Gastroesophageal sphincter (tissue), 3 donors: ENCODE results near the gene PPEF2.

ENCODE experiments used
- EP300 ChIP-seq: sonication (generic); formaldehyde crosslinking; IDR thresholded peaks from one replicate; pipeline ENCODE4 v1.6.1; 2017; ENCODE audit warnings: antibody characterized with exemption, mild to moderate bottlenecking
- POLR2A ChIP-seq, 2 donors: fragments of 450-650 bp; IDR thresholded peaks; one replicate each; pipeline ENCODE4 v1.6.1; 2017; ENCODE audit warnings: antibody characterized with exemption in 2 of 2, mild to moderate bottlenecking in 2 of 2, moderate library complexity in 1 of 2
- POLR2AphosphoS5 ChIP-seq: sonication (generic); formaldehyde crosslinking; IDR thresholded peaks from one replicate; pipeline ENCODE4 v1.6.1; 2017; ENCODE audit warnings: antibody characterized with exemption
- TF ChIP-seq, protein P1 (sequence below), 4 experiments: fragments of 200-600 bp in 2 of 4; fragments of 450-650 bp in 2 of 4; sonication (generic) in 1 of 4; IDR thresholded peaks; one replicate each; pipeline ENCODE4 v1.5.1; 2017 to 2019; ENCODE audit warnings: antibody characterized with exemption in 4 of 4, mild to moderate bottlenecking in 2 of 4, moderate library complexity in 2 of 4

DNA sequence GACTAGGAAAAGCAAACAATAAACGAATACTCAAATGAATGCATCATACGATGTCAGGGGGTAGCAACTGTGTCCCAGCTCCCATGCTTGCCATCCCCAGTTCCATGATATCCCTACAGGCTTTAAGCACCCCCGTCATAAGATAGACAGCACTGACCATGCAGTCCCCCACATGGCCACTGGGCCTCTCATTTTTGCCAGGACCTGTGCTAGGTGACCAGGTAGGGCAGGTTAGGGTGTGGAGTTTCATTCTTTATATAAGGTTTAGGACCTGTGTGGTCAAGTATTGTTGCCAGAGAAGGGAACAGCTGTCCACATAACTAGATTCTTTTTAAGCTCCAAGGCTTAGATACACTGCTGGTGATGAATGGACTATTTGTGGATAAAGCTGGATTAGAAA lies 9.7 kb downstream of the PPEF2 start:
- TF ChIP-seq, protein P1, sequence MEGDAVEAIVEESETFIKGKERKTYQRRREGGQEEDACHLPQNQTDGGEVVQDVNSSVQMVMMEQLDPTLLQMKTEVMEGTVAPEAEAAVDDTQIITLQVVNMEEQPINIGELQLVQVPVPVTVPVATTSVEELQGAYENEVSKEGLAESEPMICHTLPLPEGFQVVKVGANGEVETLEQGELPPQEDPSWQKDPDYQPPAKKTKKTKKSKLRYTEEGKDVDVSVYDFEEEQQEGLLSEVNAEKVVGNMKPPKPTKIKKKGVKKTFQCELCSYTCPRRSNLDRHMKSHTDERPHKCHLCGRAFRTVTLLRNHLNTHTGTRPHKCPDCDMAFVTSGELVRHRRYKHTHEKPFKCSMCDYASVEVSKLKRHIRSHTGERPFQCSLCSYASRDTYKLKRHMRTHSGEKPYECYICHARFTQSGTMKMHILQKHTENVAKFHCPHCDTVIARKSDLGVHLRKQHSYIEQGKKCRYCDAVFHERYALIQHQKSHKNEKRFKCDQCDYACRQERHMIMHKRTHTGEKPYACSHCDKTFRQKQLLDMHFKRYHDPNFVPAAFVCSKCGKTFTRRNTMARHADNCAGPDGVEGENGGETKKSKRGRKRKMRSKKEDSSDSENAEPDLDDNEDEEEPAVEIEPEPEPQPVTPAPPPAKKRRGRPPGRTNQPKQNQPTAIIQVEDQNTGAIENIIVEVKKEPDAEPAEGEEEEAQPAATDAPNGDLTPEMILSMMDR (IDR thresholded peaks at IDR 0.05), result no peak
- TF ChIP-seq EP300, result no peak
- no peak for TF ChIP-seq POLR2AphosphoS5
- no peak for TF ChIP-seq POLR2A (IDR thresholded peaks at IDR 0.05)
